Ovary (tissue), 3 donors: Measurements from ENCODE around the gene SLC47A2.

Experiments
- EP300 ChIP-seq: sonication (generic); formaldehyde crosslinking; IDR thresholded peaks from one replicate; pipeline ENCODE4 v1.6.1; 2017; ENCODE audit warnings: antibody characterized with exemption
- POLR2A ChIP-seq: fragments of 450-650 bp; IDR thresholded peaks from one replicate; pipeline ENCODE4 v1.6.1; 2017; ENCODE audit warnings: antibody characterized with exemption, mild to moderate bottlenecking, moderate library complexity
- TF ChIP-seq, protein P1 (sequence below), 3 donors: fragments of 450-650 bp in 2 of 3; fragments of 200-600 bp in 1 of 3; IDR thresholded peaks; one replicate each; pipeline versions ENCODE4 v1.5.1 to v1.8.0; 2016 to 2022; ENCODE audit warnings: antibody characterized with exemption in 3 of 3, mild to moderate bottlenecking in 1 of 3
- donor health status: DM: no; HTN: no; CAD: no.

DNA sequence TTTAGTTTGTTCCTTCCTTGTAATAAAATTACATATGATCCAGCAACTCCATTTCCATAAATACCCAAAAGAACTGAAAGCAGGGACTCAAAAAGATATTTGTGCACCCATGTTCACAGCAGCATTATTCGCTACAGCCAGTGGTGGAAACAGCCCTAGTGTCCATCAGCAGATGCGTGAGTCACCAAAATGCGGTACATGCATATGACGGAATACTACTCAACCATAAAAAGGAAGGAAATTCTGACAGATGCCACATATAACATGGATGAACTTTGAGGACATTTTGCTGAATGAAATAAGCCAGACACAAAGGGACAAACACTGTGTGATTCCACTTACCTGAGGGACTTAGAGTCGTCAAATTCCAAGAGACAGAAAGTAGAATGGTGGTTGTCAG is 9.1 kb upstream of the SLC47A2 start:
- TF ChIP-seq, protein P1, sequence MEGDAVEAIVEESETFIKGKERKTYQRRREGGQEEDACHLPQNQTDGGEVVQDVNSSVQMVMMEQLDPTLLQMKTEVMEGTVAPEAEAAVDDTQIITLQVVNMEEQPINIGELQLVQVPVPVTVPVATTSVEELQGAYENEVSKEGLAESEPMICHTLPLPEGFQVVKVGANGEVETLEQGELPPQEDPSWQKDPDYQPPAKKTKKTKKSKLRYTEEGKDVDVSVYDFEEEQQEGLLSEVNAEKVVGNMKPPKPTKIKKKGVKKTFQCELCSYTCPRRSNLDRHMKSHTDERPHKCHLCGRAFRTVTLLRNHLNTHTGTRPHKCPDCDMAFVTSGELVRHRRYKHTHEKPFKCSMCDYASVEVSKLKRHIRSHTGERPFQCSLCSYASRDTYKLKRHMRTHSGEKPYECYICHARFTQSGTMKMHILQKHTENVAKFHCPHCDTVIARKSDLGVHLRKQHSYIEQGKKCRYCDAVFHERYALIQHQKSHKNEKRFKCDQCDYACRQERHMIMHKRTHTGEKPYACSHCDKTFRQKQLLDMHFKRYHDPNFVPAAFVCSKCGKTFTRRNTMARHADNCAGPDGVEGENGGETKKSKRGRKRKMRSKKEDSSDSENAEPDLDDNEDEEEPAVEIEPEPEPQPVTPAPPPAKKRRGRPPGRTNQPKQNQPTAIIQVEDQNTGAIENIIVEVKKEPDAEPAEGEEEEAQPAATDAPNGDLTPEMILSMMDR (IDR thresholded peaks at IDR 0.05): no peak
- TF ChIP-seq EP300 (no peak), POLR2A (no peak)
